HG02610 (cell line): ENCODE data around the gene BUB1B.

Source experiments
- ATAC-seq: cut with Tn5 transposase; IDR thresholded peaks from one replicate; pipeline ENCODE4 v1.9.1; 2021; ENCODE audit warnings: mild to moderate bottlenecking, moderate library complexity; ENCODE audit not compliant: unreplicated experiment

The BUB1B gene

GRCh38 chr15:40239693-40240618 lies 79.1 kb downstream of the BUB1B start:
- no peak for ATAC-seq

- no peak for ATAC-seq
These were observed 79.9 kb downstream of the BUB1B start for GRCh38 chr15:40240619-40241221.

DNA sequence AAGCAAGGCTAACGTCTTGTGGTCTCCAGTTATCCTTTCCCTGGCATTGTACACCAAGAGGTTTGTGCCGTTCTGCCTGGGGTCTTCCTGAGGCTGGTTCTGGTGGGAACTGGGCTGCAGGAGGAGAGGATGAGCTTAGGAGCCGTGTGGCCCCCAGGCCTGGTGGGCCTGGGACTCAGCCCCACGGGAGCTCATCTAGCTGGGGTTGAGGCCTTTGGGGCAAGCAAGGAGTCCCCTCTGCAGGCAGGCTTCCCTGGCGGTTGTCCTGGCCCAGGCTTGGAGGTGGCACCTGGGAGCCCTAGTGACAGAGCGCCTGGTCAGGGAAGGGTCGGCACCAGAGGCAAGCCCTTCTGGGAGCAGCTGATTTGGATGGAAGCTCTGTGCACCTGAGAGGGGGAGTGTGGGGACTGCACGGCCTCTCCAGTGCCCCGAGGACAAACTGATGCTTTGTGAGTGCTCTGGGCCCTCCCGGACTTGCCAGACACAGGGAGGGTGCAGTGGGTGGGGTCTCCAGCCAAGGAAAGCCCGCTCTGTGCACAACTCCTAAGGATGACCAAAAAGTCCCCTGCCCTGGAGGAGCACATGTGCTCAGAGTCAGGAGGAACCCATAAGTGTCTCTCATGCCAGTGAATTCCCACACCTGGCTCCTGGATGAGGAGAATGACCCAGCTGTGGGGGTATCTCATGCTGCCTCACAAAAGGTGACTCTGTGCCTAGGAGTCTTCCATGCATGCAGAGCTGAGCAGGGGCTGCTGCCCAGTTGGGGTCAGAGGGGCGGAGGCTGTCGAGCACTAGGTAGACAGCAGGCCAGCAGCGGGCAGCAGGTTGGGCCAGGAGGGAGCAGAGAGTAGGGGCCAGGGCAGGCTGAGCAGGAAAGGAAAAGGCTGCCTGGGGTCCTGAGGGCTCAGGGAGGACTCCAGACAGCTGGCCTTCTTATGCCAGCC lies 80.7 kb downstream of the BUB1B start:
- ATAC-seq, result no peak

DNA sequence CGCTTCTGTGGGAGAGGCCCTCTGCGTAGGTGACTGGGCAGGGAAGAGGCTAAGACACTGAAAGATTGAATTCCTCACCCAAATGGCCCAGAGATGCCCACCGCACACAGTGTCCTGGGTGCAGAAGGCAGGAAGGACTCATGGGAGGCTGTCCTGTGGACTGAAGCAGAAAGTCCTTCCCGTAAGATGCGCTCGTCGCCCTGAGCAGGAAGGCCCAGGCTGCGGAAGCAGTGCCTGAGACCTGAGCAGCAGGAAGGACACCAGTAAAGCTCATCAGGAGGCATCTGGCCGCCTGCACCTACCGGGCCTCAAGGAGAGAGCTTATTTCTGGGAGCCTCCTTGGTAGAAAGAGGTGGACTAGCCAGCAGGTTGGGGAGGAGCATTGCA lies 81.3 kb downstream of the BUB1B start:
- ATAC-seq, result no peak

- no peak for ATAC-seq
These were observed 81.7 kb downstream of the BUB1B start for GRCh38 chr15:40242601-40243000.

GRCh38 chr15:40243126-40243810 lies 82.4 kb downstream of the BUB1B start:
- ATAC-seq, result no peak

GRCh38 chr15:40244961-40245523 lies 84.2 kb downstream of the BUB1B start:
- ATAC-seq, result no peak

- ATAC-seq, result no peak
These were observed 85.0 kb downstream of the BUB1B start for GRCh38 chr15:40245666-40246450.

- ATAC-seq, result no peak
These were observed 85.8 kb downstream of the BUB1B start for GRCh38 chr15:40246496-40247280.

GRCh38 chr15:40247406-40247971 lies 86.6 kb downstream of the BUB1B start:
- no peak for ATAC-seq

DNA sequence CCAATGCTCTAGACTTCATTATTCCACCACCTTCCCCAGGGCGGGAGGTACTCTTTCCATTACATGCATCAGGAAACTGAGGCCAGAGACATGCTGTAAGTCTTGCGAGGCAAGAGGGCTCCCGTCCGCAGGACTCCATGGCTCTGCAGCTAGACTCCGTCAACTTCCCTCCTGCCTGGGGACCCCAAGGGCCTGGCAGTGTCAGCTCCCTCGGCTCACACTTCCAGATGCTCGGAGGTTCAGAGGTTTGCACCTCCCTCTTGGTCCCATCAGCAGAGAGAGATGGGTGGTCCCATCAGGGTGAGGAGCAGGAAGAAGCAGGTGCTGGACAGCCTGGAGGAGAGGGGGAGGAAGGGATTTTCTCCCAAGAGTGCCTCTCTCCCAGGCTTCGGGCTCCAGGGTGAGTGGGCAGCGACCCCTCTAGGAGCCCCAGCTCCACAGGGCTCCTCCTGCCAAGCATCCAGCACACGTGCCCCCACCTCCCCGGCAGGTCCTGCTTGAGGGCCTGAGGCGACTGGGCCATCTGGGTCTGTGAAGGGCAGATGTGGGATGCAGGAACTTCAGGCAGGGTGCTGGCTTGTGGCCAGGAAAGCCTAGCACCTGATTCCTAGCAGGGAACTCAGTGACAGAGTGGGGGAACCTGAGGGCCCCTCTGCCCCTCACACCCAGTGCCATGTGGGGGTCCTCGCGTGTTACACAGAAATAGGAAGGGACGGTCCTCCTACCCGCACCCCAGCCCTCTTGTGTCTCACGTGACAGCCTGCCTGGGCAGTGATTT lies 87.3 kb downstream of the BUB1B start:
- no peak for ATAC-seq

GRCh38 chr15:40249477-40250303 lies 88.8 kb downstream of the BUB1B start:
- no peak for ATAC-seq

DNA sequence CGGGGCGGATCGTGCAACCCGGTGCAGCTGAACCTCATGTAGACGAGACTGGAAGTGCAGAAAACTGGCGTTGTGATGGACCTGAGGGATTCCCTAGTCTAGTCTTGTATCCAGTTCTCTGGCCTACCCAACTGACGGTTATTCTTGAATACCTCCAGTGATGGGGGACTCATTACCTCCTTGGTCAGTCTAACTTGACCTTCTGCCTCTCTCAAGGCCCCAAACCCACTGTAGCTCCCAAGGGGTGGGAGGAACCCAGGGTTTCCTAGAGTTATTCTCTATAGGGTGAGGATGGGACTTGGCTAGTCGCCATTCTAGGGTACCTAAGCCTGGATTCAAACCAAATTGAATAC lies 89.4 kb downstream of the BUB1B start:
- ATAC-seq, result no peak

GRCh38 chr15:40250771-40251483 lies 90.1 kb downstream of the BUB1B start:
- no peak for ATAC-seq

- no peak for ATAC-seq
These were observed 90.7 kb downstream of the BUB1B start for GRCh38 chr15:40251486-40252140.

DNA sequence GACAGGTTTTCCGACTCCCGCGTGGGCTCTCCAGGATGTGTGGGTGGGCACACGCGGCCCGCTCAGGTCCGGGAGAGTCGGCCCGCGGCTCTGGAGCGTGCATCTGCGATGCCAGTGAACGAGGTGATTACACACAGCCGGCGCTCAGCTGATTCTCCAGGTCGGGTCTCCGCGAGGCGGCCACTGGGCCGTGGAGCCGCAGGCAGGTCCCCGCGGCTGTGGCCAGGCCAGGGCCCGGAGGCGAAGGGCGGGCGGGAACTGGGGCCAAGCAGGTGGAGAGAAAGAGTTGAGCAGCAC lies 91.2 kb downstream of the BUB1B start:
- no peak for ATAC-seq
